Vagina (tissue), 2 donors: ENCODE measurements around the gene DENND1A. TPM values are rescaled to one million over a fixed set of nuclear protein-coding genes. Genes with fewer than 3 reads are reported as not detected.

ENCODE experiments used
- DNase-seq, 2 donors: peaks; one replicate each; pipeline ENCODE4 v3.0.0-alpha.2; 2017; ENCODE audit errors: extremely low spot score in 2 of 2
- H3K27ac ChIP-seq: fragments of 200-600 bp; sonication (generic); one replicate; pipeline ENCODE4 v1.5.1; 2019
- H3K27me3 ChIP-seq: fragments of 200-600 bp; sonication (generic); one replicate; pipeline ENCODE4 v1.5.1; 2019
- H3K36me3 ChIP-seq, 2 donors: fragments of 200-600 bp; sonication (generic); one replicate each; pipeline ENCODE4 v1.5.1; 2017 to 2019
- H3K4me1 ChIP-seq: fragments of 200-600 bp; sonication (generic); one replicate; pipeline ENCODE4 v1.5.1; 2019
- H3K4me3 ChIP-seq, 2 donors: fragments of 200-600 bp; sonication (generic); 1 replicate in 1 of 2; 2 replicates in 1 of 2; pipeline ENCODE4 v1.5.1; 2016 to 2019
- H3K9me3 ChIP-seq: fragments of 200-600 bp; sonication (generic); one replicate; pipeline ENCODE4 v1.5.1; 2019
- POLR2A ChIP-seq, 2 donors: fragments of 450-650 bp; IDR thresholded peaks; one replicate each; pipeline ENCODE4 v1.6.1; 2017; ENCODE audit warnings: antibody characterized with exemption in 2 of 2, mild to moderate bottlenecking in 2 of 2, moderate library complexity in 2 of 2
- POLR2AphosphoS5 ChIP-seq, 2 donors: sonication (generic); formaldehyde crosslinking; IDR thresholded peaks; one replicate each; pipeline ENCODE4 v1.9.0; 2017; ENCODE audit warnings: antibody characterized with exemption in 2 of 2, mild to moderate bottlenecking in 2 of 2, low read depth in 1 of 2; ENCODE audit not compliant: insufficient read depth in 1 of 2
- intact Hi-C: fragments of 100-400 bp; cut with DNase I; formaldehyde crosslinking; loops from one replicate; pipeline ENCODE4 v1.15.1; 2023
- total RNA-seq: library from RNA; depleted of rRNA; stranded (reverse); fragments of >200 nt; gene quantifications from one replicate; pipeline ENCODE4 v1.2.3, GENCODE V29; 2016
- TF ChIP-seq, protein P1 (sequence below), 3 experiments: fragments of 450-650 bp in 2 of 3; fragments of 200-600 bp in 1 of 3; sonication (generic) in 1 of 3; IDR thresholded peaks; one replicate each; pipeline ENCODE4 v1.5.1; 2017 to 2019; ENCODE audit warnings: antibody characterized with exemption in 3 of 3, mild to moderate bottlenecking in 2 of 3, moderate library complexity in 2 of 3

Gene DENND1A
- total RNA-seq, 1 donor from 2014 or later = 20.4 TPM

DNA sequence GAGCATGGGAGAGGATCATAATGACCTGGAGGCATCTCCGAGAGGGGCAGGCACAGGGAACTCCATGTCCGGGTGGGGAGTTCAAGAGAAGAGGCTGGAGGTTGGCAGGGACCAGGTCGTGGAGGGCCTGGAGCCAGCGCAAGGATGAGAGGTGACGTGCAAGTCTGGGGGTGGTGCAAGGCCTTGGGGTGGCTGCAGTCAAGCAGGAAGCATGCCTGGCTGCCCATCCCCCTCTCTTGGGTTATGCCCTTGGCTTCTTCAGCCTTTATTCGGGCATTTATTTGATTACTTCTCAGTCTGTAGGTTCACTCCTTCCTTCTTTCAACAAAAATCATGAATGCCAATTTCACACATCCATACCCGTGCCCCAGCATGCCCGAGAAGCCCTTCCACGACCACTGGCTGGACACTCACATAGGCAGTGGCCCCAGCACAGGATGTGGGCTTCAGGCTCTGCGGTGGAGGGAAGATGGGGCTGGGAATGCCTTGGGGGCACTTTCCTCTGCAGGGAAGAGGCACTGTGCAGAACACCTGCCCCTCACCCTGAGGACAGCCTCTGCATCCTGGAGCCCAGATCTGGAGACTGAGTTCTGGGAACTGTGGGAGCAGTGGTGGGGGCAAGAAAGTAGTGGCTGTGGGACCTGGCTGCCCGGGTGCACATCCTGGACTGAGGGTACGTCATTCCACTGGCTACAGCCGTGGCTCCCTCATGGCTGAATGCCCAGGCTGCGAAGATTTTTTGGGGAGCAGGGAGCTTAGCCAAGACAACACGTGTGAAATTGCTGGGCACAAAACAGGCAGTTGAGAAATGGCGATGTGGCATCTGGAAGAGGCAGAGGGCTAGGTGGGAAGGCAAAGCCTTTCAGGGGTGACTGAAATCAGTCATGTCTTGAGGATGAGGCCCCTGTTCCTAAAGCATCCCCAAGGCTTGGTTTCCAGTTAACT lies 535.4 kb downstream of the DENND1A start:
- no peaks in the 10 kb centered on the region for H3K27me3 ChIP-seq
- TF ChIP-seq POLR2AphosphoS5 (IDR thresholded peaks at IDR 0.05; ENCODE audit: insufficient read depth in 1 of 2, low read depth in 1 of 2) = no peak
- TF ChIP-seq, protein P1, sequence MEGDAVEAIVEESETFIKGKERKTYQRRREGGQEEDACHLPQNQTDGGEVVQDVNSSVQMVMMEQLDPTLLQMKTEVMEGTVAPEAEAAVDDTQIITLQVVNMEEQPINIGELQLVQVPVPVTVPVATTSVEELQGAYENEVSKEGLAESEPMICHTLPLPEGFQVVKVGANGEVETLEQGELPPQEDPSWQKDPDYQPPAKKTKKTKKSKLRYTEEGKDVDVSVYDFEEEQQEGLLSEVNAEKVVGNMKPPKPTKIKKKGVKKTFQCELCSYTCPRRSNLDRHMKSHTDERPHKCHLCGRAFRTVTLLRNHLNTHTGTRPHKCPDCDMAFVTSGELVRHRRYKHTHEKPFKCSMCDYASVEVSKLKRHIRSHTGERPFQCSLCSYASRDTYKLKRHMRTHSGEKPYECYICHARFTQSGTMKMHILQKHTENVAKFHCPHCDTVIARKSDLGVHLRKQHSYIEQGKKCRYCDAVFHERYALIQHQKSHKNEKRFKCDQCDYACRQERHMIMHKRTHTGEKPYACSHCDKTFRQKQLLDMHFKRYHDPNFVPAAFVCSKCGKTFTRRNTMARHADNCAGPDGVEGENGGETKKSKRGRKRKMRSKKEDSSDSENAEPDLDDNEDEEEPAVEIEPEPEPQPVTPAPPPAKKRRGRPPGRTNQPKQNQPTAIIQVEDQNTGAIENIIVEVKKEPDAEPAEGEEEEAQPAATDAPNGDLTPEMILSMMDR (IDR thresholded peaks at IDR 0.05) = no peak
- intact Hi-C loops = no loop called here
- no peak for DNase-seq
- H3K27ac ChIP-seq = no peak overlapping the region
- H3K9me3 ChIP-seq = no peaks in the 10 kb centered on the region
- no peaks in the 10 kb centered on the region for H3K36me3 ChIP-seq
- no peaks in the 10 kb centered on the region for H3K4me1 ChIP-seq
- H3K4me3 ChIP-seq = no peak overlapping the region

DNA sequence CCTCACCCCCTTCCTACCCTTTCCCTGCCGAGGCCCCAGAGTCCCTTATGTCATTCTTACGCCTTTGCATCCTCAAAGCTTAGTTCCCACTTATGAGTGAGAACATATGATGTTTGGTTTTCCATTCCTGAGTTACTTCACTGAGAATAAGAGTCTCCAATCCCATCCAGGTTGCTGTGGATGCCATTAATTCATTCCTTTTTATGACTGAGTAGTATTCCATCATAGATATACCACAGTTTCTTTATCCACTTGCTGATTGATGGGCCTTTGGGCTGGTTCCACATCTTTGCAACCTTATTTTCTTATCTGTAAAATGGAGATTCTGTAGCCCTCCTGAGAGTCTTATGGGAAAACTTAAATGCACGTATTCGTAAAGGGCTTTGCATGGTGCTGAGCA lies 537.1 kb downstream of the DENND1A start:
- H3K9me3 ChIP-seq = no peaks in the 10 kb centered on the region
- H3K27me3 ChIP-seq = no peaks in the 10 kb centered on the region
- H3K4me1 ChIP-seq = no peaks in the 10 kb centered on the region
- H3K4me3 ChIP-seq = no peak overlapping the region
- no peak for DNase-seq
- TF ChIP-seq POLR2AphosphoS5 (IDR thresholded peaks at IDR 0.05; ENCODE audit: insufficient read depth in 1 of 2, low read depth in 1 of 2) (no peak), POLR2A (IDR thresholded peaks at IDR 0.05) (no peak)
- TF ChIP-seq, protein P1 (IDR thresholded peaks at IDR 0.05) = no peak
- H3K27ac ChIP-seq = no peak overlapping the region
- no peaks in the 10 kb centered on the region for H3K36me3 ChIP-seq
- intact Hi-C loops = no loop called here

DNA sequence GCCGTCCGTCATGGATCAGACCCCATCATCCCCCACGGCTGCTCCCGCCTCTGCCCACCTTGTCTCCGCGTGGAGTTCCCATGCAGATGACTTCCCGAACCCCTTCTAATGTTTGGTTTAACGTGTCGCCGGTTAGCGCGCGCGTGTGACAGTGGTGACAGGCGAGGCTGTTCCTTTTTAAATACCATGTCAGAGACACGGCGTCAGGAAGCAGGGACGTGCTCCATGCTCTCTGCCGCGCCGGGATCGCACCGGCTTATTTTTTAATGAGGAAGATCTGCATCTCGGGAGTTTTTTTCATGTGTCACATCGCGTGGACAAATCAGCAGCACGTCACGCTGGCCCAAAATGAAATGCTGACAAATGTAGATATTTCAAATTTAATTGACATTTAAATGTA lies 538.0 kb downstream of the DENND1A start:
- H3K4me3 ChIP-seq = no peak overlapping the region

DNA sequence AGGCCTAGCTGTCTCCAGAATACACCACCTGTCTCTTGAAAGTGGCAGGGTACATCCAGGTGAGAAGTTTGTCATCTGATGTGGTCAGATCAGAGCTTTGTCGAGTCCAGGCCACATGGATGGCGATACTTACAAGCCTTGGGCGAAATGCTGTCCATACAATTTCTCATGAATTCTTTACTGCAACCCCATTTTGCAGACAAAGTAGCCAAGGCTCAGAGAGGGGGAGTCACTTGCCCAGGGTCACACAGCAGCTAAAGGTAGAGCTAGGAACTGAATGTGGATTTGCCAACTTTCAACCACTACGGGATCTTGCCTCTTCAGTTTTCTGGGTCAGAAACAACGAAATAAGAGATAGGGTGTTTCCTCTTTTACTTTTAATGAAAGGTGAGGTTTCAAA lies 538.7 kb downstream of the DENND1A start:
- no peak for DNase-seq
- intact Hi-C loops = no loop called here
- H3K4me3 ChIP-seq = no peak overlapping the region
- no peaks in the 10 kb centered on the region for H3K27me3 ChIP-seq
- H3K27ac ChIP-seq = no peak overlapping the region
- no peaks in the 10 kb centered on the region for H3K36me3 ChIP-seq
- TF ChIP-seq, protein P1 (IDR thresholded peaks at IDR 0.05) = no peak
- TF ChIP-seq POLR2AphosphoS5 (IDR thresholded peaks at IDR 0.05; ENCODE audit: insufficient read depth in 1 of 2, low read depth in 1 of 2) (no peak), POLR2A (IDR thresholded peaks at IDR 0.05) (no peak)
- H3K4me1 ChIP-seq = no peaks in the 10 kb centered on the region
- H3K9me3 ChIP-seq = no peaks in the 10 kb centered on the region

More for the DNA sequence above, 538.0 kb downstream of the DENND1A start:
- H3K9me3 ChIP-seq = no peaks in the 10 kb centered on the region
- no peaks in the 10 kb centered on the region for H3K27me3 ChIP-seq
- TF ChIP-seq POLR2A (IDR thresholded peaks at IDR 0.05) (no peak), POLR2AphosphoS5 (IDR thresholded peaks at IDR 0.05; ENCODE audit: insufficient read depth in 1 of 2, low read depth in 1 of 2) (no peak)
- TF ChIP-seq, protein P1 (IDR thresholded peaks at IDR 0.05) = no peak
- no peaks in the 10 kb centered on the region for H3K4me1 ChIP-seq
- intact Hi-C loops = no loop called here
- no peak overlapping the region for H3K27ac ChIP-seq
- no peaks in the 10 kb centered on the region for H3K36me3 ChIP-seq
- DNase-seq = no peak
